Stimulated activated naive B cell treated with anti-CD40 and anti-IgM and Interleukin-4, amounts not matched to agents 10 μg/mL and 1 μg/mL and 100 μg/mL, for 72 hours (primary cell): ENCODE results near the gene NAE1.

Source experiments
- ATAC-seq, 2 donors: fragments of 150-1000 bp; cut with Tn5 transposase; replicated peaks; 2 replicates each; pipeline ENCODE4 v1.10.0; 2021; ENCODE audit warnings: moderate library complexity in 1 of 2
- DNase-seq: peaks from one replicate; pipeline ENCODE4 v3.0.0; 2021
- H3K27ac Mint-ChIP-seq: one replicate; pipeline ENCODE4 v1.8.0; 2022; ENCODE audit warnings: mild to moderate bottlenecking, mixed read lengths
- H3K27me3 Mint-ChIP-seq, 2 donors: one replicate each; pipeline ENCODE4 v1.8.0; 2022; ENCODE audit warnings: mixed read lengths in 2 of 2
- H3K36me3 Mint-ChIP-seq, 2 donors: one replicate each; pipeline ENCODE4 v1.8.0; 2022; ENCODE audit warnings: mixed read lengths in 2 of 2, mild to moderate bottlenecking in 1 of 2
- H3K4me1 Mint-ChIP-seq, 2 donors: one replicate each; pipeline ENCODE4 v1.8.0; 2022; ENCODE audit warnings: mixed read lengths in 2 of 2, mild to moderate bottlenecking in 1 of 2
- H3K4me3 Mint-ChIP-seq, 2 donors: one replicate each; pipeline ENCODE4 v1.8.0; 2022; ENCODE audit warnings: mild to moderate bottlenecking in 2 of 2, mixed read lengths in 2 of 2, moderate library complexity in 1 of 2
- H3K9me3 Mint-ChIP-seq, 2 donors: one replicate each; pipeline ENCODE4 v1.8.0; 2022; ENCODE audit warnings: mixed read lengths in 2 of 2, mild to moderate bottlenecking in 1 of 2

NAE1 gene

GRCh38 chr16:66858740-66859396 is 28.1 kb upstream of the NAE1 start:
- Mint-ChIP-seq H3K4me1 (peaks cover 0 to 2% of the 10 kb centered on the region in 2 donors), H3K27me3 (peaks cover 0 to 8% of the 10 kb centered on the region in 2 donors), H3K4me3 (no peak overlapping the region), H3K9me3 (no peaks in the 10 kb centered on the region), H3K36me3 (no peaks in the 10 kb centered on the region), H3K27ac (no peak overlapping the region)
- DNase-seq (no peak), ATAC-seq (no peak)

- Mint-ChIP-seq H3K27me3 (peaks cover 2 to 9% of the 10 kb centered on the region in 2 donors), H3K4me1 (peaks cover 0 to 2% of the 10 kb centered on the region in 2 donors), H3K9me3 (no peaks in the 10 kb centered on the region), H3K36me3 (no peaks in the 10 kb centered on the region), H3K4me3 (no peak overlapping the region), H3K27ac (no peak overlapping the region)
- DNase-seq = no peak
- ATAC-seq = no peak
These were observed 26.7 kb upstream of the NAE1 start for GRCh38 chr16:66857437-66857836.

- Mint-ChIP-seq H3K27me3 (peaks cover 9 to 15% of the 10 kb centered on the region in 2 donors), H3K4me1 (peaks cover 0 to 2% of the 10 kb centered on the region in 2 donors), H3K9me3 (no peaks in the 10 kb centered on the region), H3K27ac (no peak overlapping the region), H3K36me3 (no peaks in the 10 kb centered on the region), H3K4me3 (no peak overlapping the region)
- DNase-seq (no peak), ATAC-seq (no peak)
These were observed 26.0 kb upstream of the NAE1 start for GRCh38 chr16:66856801-66857200.

GRCh38 chr16:66856184-66856730 is 25.5 kb upstream of the NAE1 start:
- H3K27ac Mint-ChIP-seq = no peak overlapping the region
- H3K36me3 Mint-ChIP-seq = no peaks in the 10 kb centered on the region

GRCh38 chr16:66853261-66854139 is 22.7 kb upstream of the NAE1 start:
- Mint-ChIP-seq H3K27ac (no peak overlapping the region), H3K27me3 (peaks cover 20 to 21% of the 10 kb centered on the region in 2 donors), H3K4me1 (peaks cover 0 to 2% of the 10 kb centered on the region in 2 donors), H3K4me3 (no peak overlapping the region), H3K9me3 (no peaks in the 10 kb centered on the region), H3K36me3 (no peaks in the 10 kb centered on the region)
- ATAC-seq (no peak), DNase-seq (no peak)

More at GRCh38 chr16:66856184-66856730, 25.5 kb upstream of the NAE1 start:
- DNase-seq (no peak), ATAC-seq (no peak)
- H3K4me3 Mint-ChIP-seq = no peak overlapping the region
- no peaks in the 10 kb centered on the region for H3K9me3 Mint-ChIP-seq
- peaks cover 14 to 20% of the 10 kb centered on the region in 2 donors for H3K27me3 Mint-ChIP-seq
- H3K4me1 Mint-ChIP-seq = peaks cover 0 to 2% of the 10 kb centered on the region in 2 donors

- Mint-ChIP-seq H3K4me3 (no peak overlapping the region), H3K9me3 (no peaks in the 10 kb centered on the region), H3K4me1 (no peaks in the 10 kb centered on the region), H3K27ac (no peak overlapping the region), H3K36me3 (no peaks in the 10 kb centered on the region), H3K27me3 (peaks cover 32 to 36% of the 10 kb centered on the region in 2 donors)
- DNase-seq (no peak), ATAC-seq (no peak)
These were observed 20.6 kb upstream of the NAE1 start for GRCh38 chr16:66851166-66851964.

GRCh38 chr16:66850115-66850815 is 19.5 kb upstream of the NAE1 start:
- H3K27me3 Mint-ChIP-seq = peaks cover 43 to 47% of the 10 kb centered on the region in 2 donors
- peaks cover 2 to 6% of the 10 kb centered on the region in 2 donors for H3K4me1 Mint-ChIP-seq
- no peaks in the 10 kb centered on the region for H3K9me3 Mint-ChIP-seq
- H3K27ac Mint-ChIP-seq = no peak overlapping the region
- DNase-seq (no peak), ATAC-seq (peak; percentile 33 to 45)
- H3K4me3 Mint-ChIP-seq = no peak overlapping the region
- no peaks in the 10 kb centered on the region for H3K36me3 Mint-ChIP-seq

- H3K36me3 Mint-ChIP-seq = no peaks in the 10 kb centered on the region
- H3K9me3 Mint-ChIP-seq = no peaks in the 10 kb centered on the region
- H3K4me1 Mint-ChIP-seq = peaks cover 3 to 6% of the 10 kb centered on the region in 2 donors
- no peak overlapping the region for H3K27ac Mint-ChIP-seq
- H3K27me3 Mint-ChIP-seq = peaks cover 45 to 54% of the 10 kb centered on the region in 2 donors
- no peak for DNase-seq
- ATAC-seq = no peak
- no peak overlapping the region for H3K4me3 Mint-ChIP-seq
These were observed 18.8 kb upstream of the NAE1 start for GRCh38 chr16:66849549-66849948.

GRCh38 chr16:66849021-66849420 is 18.2 kb upstream of the NAE1 start:
- no peak for ATAC-seq
- H3K9me3 Mint-ChIP-seq = no peaks in the 10 kb centered on the region
- peaks cover 43 to 57% of the 10 kb centered on the region in 2 donors for H3K27me3 Mint-ChIP-seq
- no peak overlapping the region for H3K4me3 Mint-ChIP-seq
- no peaks in the 10 kb centered on the region for H3K36me3 Mint-ChIP-seq
- H3K4me1 Mint-ChIP-seq = peaks cover 3 to 8% of the 10 kb centered on the region in 2 donors
- no peak overlapping the region for H3K27ac Mint-ChIP-seq
- no peak for DNase-seq

- peaks cover 49 to 65% of the 10 kb centered on the region in 2 donors for H3K27me3 Mint-ChIP-seq
- DNase-seq = no peak
- no peak overlapping the region for H3K27ac Mint-ChIP-seq
- no peak for ATAC-seq
- no peaks in the 10 kb centered on the region for H3K9me3 Mint-ChIP-seq
- H3K4me1 Mint-ChIP-seq = peaks cover 5 to 11% of the 10 kb centered on the region in 2 donors
- H3K4me3 Mint-ChIP-seq = no peak overlapping the region
- H3K36me3 Mint-ChIP-seq = no peaks in the 10 kb centered on the region
These were observed 17.4 kb upstream of the NAE1 start for GRCh38 chr16:66848172-66848571.

GRCh38 chr16:66847533-66848067 is 16.8 kb upstream of the NAE1 start:
- no peaks in the 10 kb centered on the region for H3K36me3 Mint-ChIP-seq
- H3K4me1 Mint-ChIP-seq = peaks cover 5 to 11% of the 10 kb centered on the region in 2 donors
- H3K4me3 Mint-ChIP-seq = no peak overlapping the region
- DNase-seq (no peak), ATAC-seq (no peak)
- no peaks in the 10 kb centered on the region for H3K9me3 Mint-ChIP-seq
- H3K27me3 Mint-ChIP-seq = peaks cover 54 to 71% of the 10 kb centered on the region in 2 donors
- no peak overlapping the region for H3K27ac Mint-ChIP-seq

- Mint-ChIP-seq H3K9me3 (no peaks in the 10 kb centered on the region), H3K27me3 (peaks cover 53 to 65% of the 10 kb centered on the region in 2 donors), H3K4me1 (peaks cover 5 to 11% of the 10 kb centered on the region in 2 donors), H3K36me3 (no peaks in the 10 kb centered on the region), H3K27ac (no peak overlapping the region), H3K4me3 (no peak overlapping the region)
- DNase-seq (no peak), ATAC-seq (no peak)
These were observed 16.1 kb upstream of the NAE1 start for GRCh38 chr16:66846831-66847230.

GRCh38 chr16:66846266-66846665 is 15.5 kb upstream of the NAE1 start:
- no peak for DNase-seq
- Mint-ChIP-seq H3K27ac (no peak overlapping the region), H3K9me3 (no peaks in the 10 kb centered on the region), H3K36me3 (no peaks in the 10 kb centered on the region), H3K4me3 (no peak overlapping the region), H3K4me1 (peaks cover 5 to 11% of the 10 kb centered on the region in 2 donors), H3K27me3 (peaks cover 47 to 59% of the 10 kb centered on the region in 2 donors)
- no peak for ATAC-seq
